ENCODE data around the gene WWOX. TPM values are rescaled to one million over a fixed set of nuclear protein-coding genes. Genes with fewer than 3 reads are reported as not detected.

WWOX gene
- total RNA-seq, 1 donor = 24.2 TPM

GRCh38 chr16:79137426-79137939 is 1038.0 kb downstream of the WWOX start:
- H3K4me3 ChIP-seq (ENCODE audit: low read depth, low read length) = no peak overlapping the region
- TF ChIP-seq, protein P1, sequence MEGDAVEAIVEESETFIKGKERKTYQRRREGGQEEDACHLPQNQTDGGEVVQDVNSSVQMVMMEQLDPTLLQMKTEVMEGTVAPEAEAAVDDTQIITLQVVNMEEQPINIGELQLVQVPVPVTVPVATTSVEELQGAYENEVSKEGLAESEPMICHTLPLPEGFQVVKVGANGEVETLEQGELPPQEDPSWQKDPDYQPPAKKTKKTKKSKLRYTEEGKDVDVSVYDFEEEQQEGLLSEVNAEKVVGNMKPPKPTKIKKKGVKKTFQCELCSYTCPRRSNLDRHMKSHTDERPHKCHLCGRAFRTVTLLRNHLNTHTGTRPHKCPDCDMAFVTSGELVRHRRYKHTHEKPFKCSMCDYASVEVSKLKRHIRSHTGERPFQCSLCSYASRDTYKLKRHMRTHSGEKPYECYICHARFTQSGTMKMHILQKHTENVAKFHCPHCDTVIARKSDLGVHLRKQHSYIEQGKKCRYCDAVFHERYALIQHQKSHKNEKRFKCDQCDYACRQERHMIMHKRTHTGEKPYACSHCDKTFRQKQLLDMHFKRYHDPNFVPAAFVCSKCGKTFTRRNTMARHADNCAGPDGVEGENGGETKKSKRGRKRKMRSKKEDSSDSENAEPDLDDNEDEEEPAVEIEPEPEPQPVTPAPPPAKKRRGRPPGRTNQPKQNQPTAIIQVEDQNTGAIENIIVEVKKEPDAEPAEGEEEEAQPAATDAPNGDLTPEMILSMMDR (IDR thresholded peaks at IDR 0.05; ENCODE audit: insufficient read depth, low read length) = no peak
- no peak for DNase-seq (ENCODE audit: low read depth)

DNA sequence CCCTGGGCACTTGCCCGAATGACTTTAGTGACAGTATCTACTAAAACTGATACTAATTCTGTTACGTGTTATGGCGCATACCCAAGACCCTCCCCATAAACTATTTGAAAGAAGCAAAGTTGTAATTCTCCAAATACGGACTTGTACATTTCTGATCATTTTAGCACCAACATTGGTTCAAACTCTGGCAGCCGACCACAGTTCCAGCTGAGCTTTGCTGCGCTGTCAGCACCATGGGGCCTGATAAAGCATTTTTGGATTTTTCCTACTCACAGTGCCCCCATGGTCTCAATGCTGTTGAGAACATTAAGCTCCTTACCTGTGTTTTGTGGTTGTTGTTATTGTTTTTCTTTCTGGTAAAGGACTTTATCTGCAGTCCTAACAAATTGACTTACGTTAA is 1040.3 kb downstream of the WWOX start:
- TF ChIP-seq, protein P1 (IDR thresholded peaks at IDR 0.05; ENCODE audit: insufficient read depth, low read length) = no peak
- H3K4me3 ChIP-seq (ENCODE audit: low read depth, low read length) = no peak overlapping the region
- no peak for DNase-seq (ENCODE audit: low read depth)

GRCh38 chr16:79143026-79143425 is 1043.6 kb downstream of the WWOX start:
- no peak overlapping the region for H3K4me3 ChIP-seq (ENCODE audit: low read depth, low read length)
- TF ChIP-seq, protein P1 (IDR thresholded peaks at IDR 0.05; ENCODE audit: insufficient read depth, low read length) = no peak
- no peak for DNase-seq (ENCODE audit: low read depth)

DNA sequence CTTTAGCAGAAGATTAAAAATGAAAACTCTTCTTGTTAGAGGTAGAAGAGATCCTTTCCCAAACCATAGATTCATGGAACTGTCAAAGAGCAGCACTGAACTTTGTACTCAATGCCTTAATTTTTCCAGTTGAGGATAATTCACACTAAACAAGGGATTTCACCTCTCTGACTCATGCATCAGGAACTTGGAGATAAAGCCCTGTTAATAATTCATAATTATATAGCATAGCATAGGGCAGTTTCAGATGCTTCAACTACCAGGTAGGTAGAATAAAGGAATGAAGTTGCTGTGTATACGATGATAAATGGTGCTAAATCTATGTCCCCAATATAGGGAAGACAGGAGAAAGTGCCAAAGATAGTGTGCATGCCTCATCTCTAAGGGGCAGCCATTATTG is 1050.7 kb downstream of the WWOX start:
- DNase-seq (ENCODE audit: low read depth) = no peak
- no peak overlapping the region for H3K4me3 ChIP-seq (ENCODE audit: low read depth, low read length)
- TF ChIP-seq, protein P1 (IDR thresholded peaks at IDR 0.05; ENCODE audit: insufficient read depth, low read length) = no peak

DNA sequence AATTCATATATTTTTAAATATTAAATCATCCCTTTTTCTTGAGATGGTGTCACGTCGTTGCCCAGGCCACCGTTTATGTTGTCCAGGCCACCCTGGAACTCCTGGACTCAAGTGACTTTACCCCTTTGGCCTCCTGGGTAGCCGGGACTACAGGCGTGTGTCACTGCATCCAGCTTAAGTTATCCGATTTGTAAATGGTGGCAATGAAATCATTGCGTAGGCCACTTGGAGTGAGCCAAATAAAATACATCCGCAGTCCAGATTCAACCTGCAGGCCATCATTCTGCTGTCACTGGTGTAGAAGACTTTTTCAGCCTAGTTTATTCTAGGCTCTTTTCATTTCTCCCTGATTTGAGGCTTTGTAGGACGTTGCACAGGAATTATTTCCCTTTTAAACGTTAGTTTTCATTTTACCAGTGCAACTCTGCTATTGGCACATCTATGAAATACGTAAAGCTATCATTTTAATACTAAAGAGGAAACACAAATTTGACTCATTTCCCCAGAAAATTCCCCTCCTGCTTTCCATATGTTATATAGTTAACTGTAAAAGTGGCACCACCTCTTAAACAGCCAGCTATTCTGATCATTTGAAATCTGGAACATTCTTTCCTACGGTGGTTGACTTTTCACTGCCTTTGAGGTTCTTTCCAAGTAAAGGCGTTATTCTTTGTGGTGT is 1051.3 kb downstream of the WWOX start:
- DNase-seq (ENCODE audit: low read depth) = no peak
- TF ChIP-seq, protein P1 (IDR thresholded peaks at IDR 0.05; ENCODE audit: insufficient read depth, low read length) = no peak
- H3K4me3 ChIP-seq (ENCODE audit: low read depth, low read length) = no peak overlapping the region

DNA sequence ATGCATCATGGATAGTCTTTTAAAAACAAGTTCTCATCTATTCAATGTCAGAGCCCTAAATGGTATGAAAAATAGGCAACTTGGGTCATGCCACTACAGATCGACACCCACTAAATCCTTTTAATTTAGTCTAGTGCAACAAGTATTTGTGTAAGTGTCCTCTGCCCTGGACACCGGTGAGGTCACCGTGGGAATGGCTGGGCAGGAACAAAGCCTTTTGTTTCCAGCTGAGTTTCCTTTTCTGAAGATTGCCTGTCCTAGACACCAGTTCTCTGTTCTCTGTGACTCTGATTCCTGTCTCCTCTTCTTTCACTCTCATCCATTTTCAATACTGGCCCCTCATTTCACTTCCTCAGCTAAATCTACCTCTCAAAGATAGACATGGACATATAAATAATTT is 1054.6 kb downstream of the WWOX start:
- H3K4me3 ChIP-seq (ENCODE audit: low read depth, low read length) = no peak overlapping the region
- DNase-seq (ENCODE audit: low read depth) = no peak
- TF ChIP-seq, protein P1 (IDR thresholded peaks at IDR 0.05; ENCODE audit: insufficient read depth, low read length) = no peak

DNA sequence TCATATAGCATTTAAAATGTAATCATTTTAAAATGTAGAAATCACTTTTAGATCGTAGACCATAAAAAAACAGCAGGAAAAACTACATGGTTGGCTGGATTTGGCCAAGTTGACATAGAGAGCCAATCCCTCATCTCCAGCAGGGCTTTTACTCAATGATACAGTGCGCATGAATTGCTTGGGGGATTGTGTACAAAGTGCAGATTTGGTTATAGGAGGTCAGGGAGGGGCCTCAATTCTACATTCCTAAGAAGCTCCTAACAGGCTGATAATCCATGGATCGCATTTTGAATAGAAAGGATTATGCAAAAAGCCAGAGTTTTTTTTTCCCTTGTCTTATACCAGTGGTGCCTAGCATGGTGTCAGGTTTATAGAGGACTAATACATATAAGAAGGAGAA is 1056.0 kb downstream of the WWOX start:
- H3K4me3 ChIP-seq (ENCODE audit: low read depth, low read length) = no peak overlapping the region
- TF ChIP-seq, protein P1 (IDR thresholded peaks at IDR 0.05; ENCODE audit: insufficient read depth, low read length) = no peak
- DNase-seq (ENCODE audit: low read depth) = no peak
